WERI-Rb-1 (cell line): ENCODE data around the gene PITPNB.
A peak's percentile ranks its signal among the peaks of the same experiment; 100 is the strongest.

Source experiments
- DNase-seq: peaks from one replicate; pipeline ENCODE4 v3.0.0-alpha.2; 2020
- H3K27ac ChIP-seq: fragments of 250-450 bp; sonication (Bioruptor Pico); 2 replicates; pipeline ENCODE4 v1.5.1; 2020; ENCODE audit warnings: mild to moderate bottlenecking, moderate library complexity
- H3K27me3 ChIP-seq: fragments of 250-450 bp; sonication (Bioruptor Pico); 2 replicates; pipeline ENCODE4 v1.5.1; 2021; ENCODE audit warnings: mild to moderate bottlenecking, low read depth, moderate library complexity; ENCODE audit not compliant: insufficient read depth, severe bottlenecking
- H3K36me3 ChIP-seq: fragments of 250-450 bp; sonication (Bioruptor Pico); 2 replicates; pipeline ENCODE4 v1.5.1; 2020; ENCODE audit warnings: mild to moderate bottlenecking, moderate library complexity
- H3K4me3 ChIP-seq: 2 replicates; pipeline ENCODE4 v1.5.1; 2011; ENCODE audit warnings: low read depth, mild to moderate bottlenecking, control low read depth, low read length
- H3K9me3 ChIP-seq: fragments of 250-450 bp; sonication (Bioruptor Pico); 2 replicates; pipeline ENCODE4 v1.5.1; 2021; ENCODE audit warnings: mild to moderate bottlenecking, moderate library complexity; ENCODE audit not compliant: severe bottlenecking
- TF ChIP-seq, protein P1 (sequence below): IDR thresholded peaks from 2 replicates; pipeline ENCODE4 v1.5.1; 2011; ENCODE audit warnings: low read depth, mild to moderate bottlenecking, control low read depth, inconsistent platforms, low read length

Gene PITPNB

GRCh38 chr22:27919222-27919941, at the start of gene PITPNB:
PITPNB (minus strand) TSS chr22:27919256; CDS start chr22:27919191, 65 bp downstream.
- H3K36me3 ChIP-seq = peaks cover 13% of the 10 kb centered on the region
- peak; percentile 98 for DNase-seq
- TF ChIP-seq, protein P1, sequence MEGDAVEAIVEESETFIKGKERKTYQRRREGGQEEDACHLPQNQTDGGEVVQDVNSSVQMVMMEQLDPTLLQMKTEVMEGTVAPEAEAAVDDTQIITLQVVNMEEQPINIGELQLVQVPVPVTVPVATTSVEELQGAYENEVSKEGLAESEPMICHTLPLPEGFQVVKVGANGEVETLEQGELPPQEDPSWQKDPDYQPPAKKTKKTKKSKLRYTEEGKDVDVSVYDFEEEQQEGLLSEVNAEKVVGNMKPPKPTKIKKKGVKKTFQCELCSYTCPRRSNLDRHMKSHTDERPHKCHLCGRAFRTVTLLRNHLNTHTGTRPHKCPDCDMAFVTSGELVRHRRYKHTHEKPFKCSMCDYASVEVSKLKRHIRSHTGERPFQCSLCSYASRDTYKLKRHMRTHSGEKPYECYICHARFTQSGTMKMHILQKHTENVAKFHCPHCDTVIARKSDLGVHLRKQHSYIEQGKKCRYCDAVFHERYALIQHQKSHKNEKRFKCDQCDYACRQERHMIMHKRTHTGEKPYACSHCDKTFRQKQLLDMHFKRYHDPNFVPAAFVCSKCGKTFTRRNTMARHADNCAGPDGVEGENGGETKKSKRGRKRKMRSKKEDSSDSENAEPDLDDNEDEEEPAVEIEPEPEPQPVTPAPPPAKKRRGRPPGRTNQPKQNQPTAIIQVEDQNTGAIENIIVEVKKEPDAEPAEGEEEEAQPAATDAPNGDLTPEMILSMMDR = no peak
- no peaks in the 10 kb centered on the region for H3K27me3 ChIP-seq
- H3K4me3 ChIP-seq = peak within 1 kb of the TSS; percentile 98
- peak within 1 kb of the TSS; percentile 90 for H3K27ac ChIP-seq
- H3K9me3 ChIP-seq = no peaks in the 10 kb centered on the region

GRCh38 chr22:27966168-27967064, 47.4 kb upstream of the PITPNB start:
- TF ChIP-seq, protein P1 = no peak
- H3K4me3 ChIP-seq = peak overlapping the region; percentile 31
- no peaks in the 10 kb centered on the region for H3K9me3 ChIP-seq
- DNase-seq = peak; percentile 86
- no peaks in the 10 kb centered on the region for H3K27me3 ChIP-seq
- H3K36me3 ChIP-seq = no peaks in the 10 kb centered on the region
- peak overlapping the region; percentile 88 for H3K27ac ChIP-seq

DNA sequence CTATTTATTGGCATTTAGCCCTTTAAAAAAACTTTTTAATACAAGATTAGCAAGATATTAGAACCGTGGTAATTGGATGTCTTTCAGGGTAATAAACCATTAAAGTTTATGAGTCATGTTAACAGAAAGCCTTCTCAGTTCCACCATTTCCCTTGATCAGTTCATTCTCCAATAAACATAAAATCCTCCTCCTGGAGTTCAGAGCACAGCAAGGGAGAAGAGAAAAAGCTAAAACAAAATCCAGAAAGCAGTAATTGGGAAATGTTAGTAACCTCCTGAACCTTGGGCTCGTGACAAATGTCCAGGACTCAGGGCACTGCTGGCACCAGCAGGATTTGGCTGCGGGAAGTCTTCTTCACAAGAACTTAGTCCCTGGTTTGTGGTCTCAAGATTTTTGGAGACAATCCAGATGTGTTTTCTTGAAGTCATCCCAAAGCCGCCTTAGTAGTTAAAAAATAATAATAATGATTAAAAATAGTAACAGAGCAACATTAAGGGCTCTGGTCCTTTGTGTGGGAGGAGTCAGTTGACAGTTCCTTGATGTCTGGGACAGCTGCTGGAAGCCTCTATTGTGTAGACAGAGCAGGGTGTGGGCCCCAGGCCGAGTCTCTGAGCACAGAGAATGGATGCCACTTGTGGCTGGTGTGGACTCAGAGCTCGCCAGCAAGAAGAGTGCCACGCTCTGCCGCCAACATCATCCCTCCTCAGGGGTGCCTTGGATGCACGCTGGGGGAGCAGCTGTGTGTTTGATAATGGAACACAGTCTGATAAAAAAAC, 43.4 kb upstream of the PITPNB start:
- H3K27ac ChIP-seq = no peak overlapping the region

GRCh38 chr22:27961680-27962079, 42.6 kb upstream of the PITPNB start:
- no peaks in the 10 kb centered on the region for H3K27me3 ChIP-seq
- H3K27ac ChIP-seq = no peak overlapping the region
- TF ChIP-seq, protein P1 = no peak
- peaks cover 3% of the 10 kb centered on the region for H3K9me3 ChIP-seq
- H3K36me3 ChIP-seq = no peaks in the 10 kb centered on the region
- DNase-seq = no peak
- no peak overlapping the region for H3K4me3 ChIP-seq

More for the DNA sequence above, 43.4 kb upstream of the PITPNB start:
- no peak for DNase-seq
- Histone ChIP-seq H3K9me3 (no peaks in the 10 kb centered on the region), H3K4me3 (no peak overlapping the region), H3K36me3 (no peaks in the 10 kb centered on the region), H3K27me3 (no peaks in the 10 kb centered on the region)
- TF ChIP-seq, protein P1 = no peak

- Histone ChIP-seq H3K9me3 (peaks cover 3% of the 10 kb centered on the region), H3K27ac (no peak overlapping the region), H3K27me3 (no peaks in the 10 kb centered on the region), H3K4me3 (no peak overlapping the region), H3K36me3 (no peaks in the 10 kb centered on the region)
- TF ChIP-seq, protein P1 = no peak
- no peak for DNase-seq
Observed at GRCh38 chr22:27961182-27961581, 42.1 kb upstream of the PITPNB start.
